ENCODE results near the gene ADAM12.

DNA sequence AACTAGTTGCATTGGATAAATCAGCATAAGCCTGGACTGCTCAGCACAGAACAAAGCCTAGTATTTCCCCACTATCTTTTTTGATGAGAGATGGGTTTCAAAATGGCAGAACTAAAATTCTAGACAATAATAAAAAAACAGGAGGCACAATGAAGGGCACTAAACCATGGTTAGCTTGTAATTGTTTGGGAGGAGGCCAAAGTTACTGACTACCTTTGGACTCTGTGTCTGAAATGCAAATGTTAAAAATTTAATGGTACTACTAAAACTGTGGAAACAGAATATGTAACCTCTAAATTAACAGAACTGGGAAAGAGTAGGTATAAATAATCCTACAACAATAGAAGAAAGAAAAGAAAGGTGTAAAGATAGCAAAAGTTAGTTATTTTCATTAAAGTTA, 13.0 kb downstream of the ADAM12 start:
- TF ChIP-seq, protein P1, sequence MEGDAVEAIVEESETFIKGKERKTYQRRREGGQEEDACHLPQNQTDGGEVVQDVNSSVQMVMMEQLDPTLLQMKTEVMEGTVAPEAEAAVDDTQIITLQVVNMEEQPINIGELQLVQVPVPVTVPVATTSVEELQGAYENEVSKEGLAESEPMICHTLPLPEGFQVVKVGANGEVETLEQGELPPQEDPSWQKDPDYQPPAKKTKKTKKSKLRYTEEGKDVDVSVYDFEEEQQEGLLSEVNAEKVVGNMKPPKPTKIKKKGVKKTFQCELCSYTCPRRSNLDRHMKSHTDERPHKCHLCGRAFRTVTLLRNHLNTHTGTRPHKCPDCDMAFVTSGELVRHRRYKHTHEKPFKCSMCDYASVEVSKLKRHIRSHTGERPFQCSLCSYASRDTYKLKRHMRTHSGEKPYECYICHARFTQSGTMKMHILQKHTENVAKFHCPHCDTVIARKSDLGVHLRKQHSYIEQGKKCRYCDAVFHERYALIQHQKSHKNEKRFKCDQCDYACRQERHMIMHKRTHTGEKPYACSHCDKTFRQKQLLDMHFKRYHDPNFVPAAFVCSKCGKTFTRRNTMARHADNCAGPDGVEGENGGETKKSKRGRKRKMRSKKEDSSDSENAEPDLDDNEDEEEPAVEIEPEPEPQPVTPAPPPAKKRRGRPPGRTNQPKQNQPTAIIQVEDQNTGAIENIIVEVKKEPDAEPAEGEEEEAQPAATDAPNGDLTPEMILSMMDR (IDR thresholded peaks at IDR 0.05): no peak
- TF ChIP-seq POLR2A (IDR thresholded peaks at IDR 0.05): no peak
